GM18861 (cell line): ENCODE measurements around the gene SEPHS2.
"Not testable (repeated sequence)": the region's sequence is repeated elsewhere in the genome, so short reads cannot be mapped to it uniquely, and the experiment has no call there.

Experiments used
- ATAC-seq: cut with Tn5 transposase; IDR thresholded peaks from one replicate; pipeline ENCODE4 v1.9.1; 2021; ENCODE audit not compliant: unreplicated experiment

The SEPHS2 gene

GRCh38 chr16:30470632-30470995 is 24.9 kb upstream of the SEPHS2 start:
- ATAC-seq, result no peak

- no peak for ATAC-seq
Measured at GRCh38 chr16:30470170-30470512, 24.5 kb upstream of the SEPHS2 start.

GRCh38 chr16:30464078-30464477 is 18.4 kb upstream of the SEPHS2 start:
- no peak for ATAC-seq

- not testable (repeated sequence) for ATAC-seq
Measured at GRCh38 chr16:30461426-30461825, 15.8 kb upstream of the SEPHS2 start.

- peak; percentile 10 for ATAC-seq
Measured at GRCh38 chr16:30459456-30459855, 13.8 kb upstream of the SEPHS2 start.

- ATAC-seq, result peak; percentile 82
Measured at GRCh38 chr16:30458561-30459394, 13.1 kb upstream of the SEPHS2 start.

GRCh38 chr16:30457743-30458560 is 12.3 kb upstream of the SEPHS2 start:
- ATAC-seq, result no peak

GRCh38 chr16:30457256-30457655 is 11.6 kb upstream of the SEPHS2 start:
- no peak for ATAC-seq

GRCh38 chr16:30456302-30456701 is 10.6 kb upstream of the SEPHS2 start:
- ATAC-seq, result no peak

GRCh38 chr16:30452709-30453580 is 7.3 kb upstream of the SEPHS2 start:
- ATAC-seq, result not testable (repeated sequence)

GRCh38 chr16:30449116-30449435 is 3.4 kb upstream of the SEPHS2 start:
- ATAC-seq, result no peak

- ATAC-seq, result no peak
Measured at GRCh38 chr16:30447512-30448226, 2.0 kb upstream of the SEPHS2 start.

- no peak for ATAC-seq
Measured at GRCh38 chr16:30446203-30446595, 525 bp upstream of the SEPHS2 start.

GRCh38 chr16:30445149-30445407 is 596 bp downstream of the SEPHS2 start:
- ATAC-seq, result no peak

GRCh38 chr16:30444231-30445148 is 1.2 kb downstream of the SEPHS2 start:
- no peak for ATAC-seq

- no peak for ATAC-seq
Measured at GRCh38 chr16:30443631-30444030, 2.0 kb downstream of the SEPHS2 start.

- ATAC-seq, result no peak
Measured at GRCh38 chr16:30439720-30440348, 5.8 kb downstream of the SEPHS2 start.

- ATAC-seq, result no peak
Measured at GRCh38 chr16:30438835-30439234, 6.8 kb downstream of the SEPHS2 start.

GRCh38 chr16:30437511-30438046 is 8.1 kb downstream of the SEPHS2 start:
- no peak for ATAC-seq
